Right lobe of liver (tissue), 6 donors: ENCODE data around the gene CACFD1. TPM values are rescaled to one million over a fixed set of nuclear protein-coding genes. Genes with fewer than 3 reads are reported as not detected.

Experiments
- ATAC-seq, 4 donors: fragments of 200-7000 bp; cut with Tn5 transposase; one replicate each; pipeline ENCODE4 v1.9.1; 2020; ENCODE audit warnings: mild to moderate bottlenecking in 4 of 4, moderate library complexity in 4 of 4
- DNase-seq, 3 donors: peaks; one replicate each; pipeline ENCODE4 v3.0.0-alpha.2; 2020
- H3K27ac ChIP-seq, 3 donors: fragments of 200-600 bp; one replicate each; pipeline ENCODE4 v1.8.0; 2022
- H3K27me3 ChIP-seq, 2 donors: fragments of 200-600 bp; one replicate each; pipeline ENCODE4 v1.8.0; 2022
- H3K36me3 ChIP-seq, 4 donors: fragments of 200-600 bp; sonication (generic) in 1 of 4; one replicate each; pipeline versions ENCODE4 v1.5.1 to v1.8.0; 2017 to 2022; ENCODE audit warnings: control low read depth in 1 of 4
- H3K4me1 ChIP-seq, 4 donors: fragments of 200-600 bp; sonication (generic) in 1 of 4; one replicate each; pipeline versions ENCODE4 v1.5.1 to v1.8.0; 2017 to 2022; ENCODE audit warnings: control low read depth in 1 of 4
- H3K4me3 ChIP-seq, 3 donors: fragments of 200-600 bp; one replicate each; pipeline ENCODE4 v1.8.0; 2022
- H3K9me3 ChIP-seq, 4 donors: fragments of 200-600 bp; sonication (generic) in 1 of 4; one replicate each; pipeline versions ENCODE4 v1.5.1 to v1.8.0; 2017 to 2022; ENCODE audit warnings: control low read depth in 1 of 4
- POLR2A ChIP-seq: fragments of 450-650 bp; IDR thresholded peaks from one replicate; pipeline ENCODE4 v1.6.1; 2017; ENCODE audit warnings: antibody characterized with exemption, mild to moderate bottlenecking
- WGBS: methylation state at CpG from one replicate; pipeline ENCODE4 v1.1.6; 2018; ENCODE audit warnings: low coverage, low lambda C conversion rate; ENCODE audit not compliant: insufficient coverage; ENCODE audit errors: missing lambda C conversion rate; 5-methylcytosine and 5-hydroxymethylcytosine counted together
- intact Hi-C, 2 donors: fragments of 100-400 bp; cut with DNase I; formaldehyde crosslinking; loops; one replicate each; pipeline versions ENCODE4 v1.11.2 to v1.14.1; 2022
- total RNA-seq, 6 experiments: library from RNA; depleted of rRNA in 2 of 6; stranded (reverse); fragments of >200 nt in 2 of 6; fragmentation: NEBNext Ultra II Directional in 3 of 6; extraction: Animal tissue kit (Norgen Biotek cat#: 25700) in 3 of 6; gene quantifications; one replicate each; pipeline versions ENCODE4 v1.1.0 to v1.2.4, GENCODE V29; 2016 to 2023
- TF ChIP-seq, protein P1 (sequence below), 4 donors: fragments of 200-600 bp in 3 of 4; fragments of 450-650 bp in 1 of 4; IDR thresholded peaks; one replicate each; pipeline versions ENCODE4 v1.5.1 to v1.8.0; 2016 to 2022; ENCODE audit warnings: antibody characterized with exemption in 4 of 4, mild to moderate bottlenecking in 2 of 4
- donor health status: DM: no; HTN: yes; CAD: no.
- donor health status: DM: no; HTN: no; CAD: no.
- donor health status: DM: no; HTN: no; CAD: no.
- donor health status: DM: no; HTN: yes; CAD: no.
- donor health status: DM: no; HTN: yes; CAD: no.

Gene CACFD1
- total RNA-seq, 6 experiments from 2014 or later, result 23.5 to 39.8 (median 32.9) TPM

DNA sequence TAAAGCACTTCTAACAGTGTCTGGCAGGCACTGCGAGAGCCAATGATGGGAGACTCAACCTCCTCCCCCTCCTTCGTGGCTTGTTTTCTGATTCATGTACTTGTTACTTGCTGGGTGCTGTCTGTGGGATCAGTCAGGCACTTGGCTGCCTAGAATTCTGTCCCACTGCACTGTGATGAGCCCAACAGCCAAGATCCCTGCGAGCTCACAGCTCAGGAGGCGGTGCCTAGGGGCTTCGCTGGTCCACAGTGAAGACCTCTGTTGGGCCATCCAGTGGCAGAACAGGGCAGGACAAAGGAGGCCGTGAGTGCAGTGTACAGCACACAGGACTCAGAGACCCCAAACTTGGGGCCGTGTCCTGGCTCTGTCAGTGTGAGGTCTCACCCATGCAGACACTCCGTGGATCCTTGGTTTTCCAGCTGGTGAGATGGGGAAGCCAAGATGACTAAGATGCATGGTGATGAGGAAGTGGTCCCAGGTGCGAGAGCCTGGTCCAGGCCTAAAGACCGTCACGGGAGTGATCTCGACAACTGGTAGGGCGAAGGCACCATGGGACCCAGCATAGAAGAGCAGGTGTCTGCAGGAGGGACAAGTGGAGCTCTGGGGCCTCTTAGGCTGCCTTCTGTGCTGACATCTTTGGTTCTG, 45.5 kb downstream of the CACFD1 start:
- intact Hi-C loops, result loop anchor here in 1 of 2 donors (10.0 kb wide), 1 partner anchor 209 kb away; no protein-coding TSS in a partner anchor
- ATAC-seq (no peak), DNase-seq (peak in 1 of 3 donors; percentile 8)
- Histone ChIP-seq H3K27me3 (no peaks in the 10 kb centered on the region), H3K36me3 (no peaks in the 10 kb centered on the region), H3K4me1 (peaks cover 0 to 35% (median 14%) of the 10 kb centered on the region in 4 donors), H3K9me3 (peaks cover 0 to 8% (median 0%) of the 10 kb centered on the region in 4 donors), H3K4me3 (no peak overlapping the region), H3K27ac (no peak overlapping the region)
- 69% methylated on average over 2 of the region's 13 CpGs for WGBS
- TF ChIP-seq, protein P1, sequence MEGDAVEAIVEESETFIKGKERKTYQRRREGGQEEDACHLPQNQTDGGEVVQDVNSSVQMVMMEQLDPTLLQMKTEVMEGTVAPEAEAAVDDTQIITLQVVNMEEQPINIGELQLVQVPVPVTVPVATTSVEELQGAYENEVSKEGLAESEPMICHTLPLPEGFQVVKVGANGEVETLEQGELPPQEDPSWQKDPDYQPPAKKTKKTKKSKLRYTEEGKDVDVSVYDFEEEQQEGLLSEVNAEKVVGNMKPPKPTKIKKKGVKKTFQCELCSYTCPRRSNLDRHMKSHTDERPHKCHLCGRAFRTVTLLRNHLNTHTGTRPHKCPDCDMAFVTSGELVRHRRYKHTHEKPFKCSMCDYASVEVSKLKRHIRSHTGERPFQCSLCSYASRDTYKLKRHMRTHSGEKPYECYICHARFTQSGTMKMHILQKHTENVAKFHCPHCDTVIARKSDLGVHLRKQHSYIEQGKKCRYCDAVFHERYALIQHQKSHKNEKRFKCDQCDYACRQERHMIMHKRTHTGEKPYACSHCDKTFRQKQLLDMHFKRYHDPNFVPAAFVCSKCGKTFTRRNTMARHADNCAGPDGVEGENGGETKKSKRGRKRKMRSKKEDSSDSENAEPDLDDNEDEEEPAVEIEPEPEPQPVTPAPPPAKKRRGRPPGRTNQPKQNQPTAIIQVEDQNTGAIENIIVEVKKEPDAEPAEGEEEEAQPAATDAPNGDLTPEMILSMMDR (IDR thresholded peaks at IDR 0.05), result no peak
- TF ChIP-seq POLR2A, result no peak

DNA sequence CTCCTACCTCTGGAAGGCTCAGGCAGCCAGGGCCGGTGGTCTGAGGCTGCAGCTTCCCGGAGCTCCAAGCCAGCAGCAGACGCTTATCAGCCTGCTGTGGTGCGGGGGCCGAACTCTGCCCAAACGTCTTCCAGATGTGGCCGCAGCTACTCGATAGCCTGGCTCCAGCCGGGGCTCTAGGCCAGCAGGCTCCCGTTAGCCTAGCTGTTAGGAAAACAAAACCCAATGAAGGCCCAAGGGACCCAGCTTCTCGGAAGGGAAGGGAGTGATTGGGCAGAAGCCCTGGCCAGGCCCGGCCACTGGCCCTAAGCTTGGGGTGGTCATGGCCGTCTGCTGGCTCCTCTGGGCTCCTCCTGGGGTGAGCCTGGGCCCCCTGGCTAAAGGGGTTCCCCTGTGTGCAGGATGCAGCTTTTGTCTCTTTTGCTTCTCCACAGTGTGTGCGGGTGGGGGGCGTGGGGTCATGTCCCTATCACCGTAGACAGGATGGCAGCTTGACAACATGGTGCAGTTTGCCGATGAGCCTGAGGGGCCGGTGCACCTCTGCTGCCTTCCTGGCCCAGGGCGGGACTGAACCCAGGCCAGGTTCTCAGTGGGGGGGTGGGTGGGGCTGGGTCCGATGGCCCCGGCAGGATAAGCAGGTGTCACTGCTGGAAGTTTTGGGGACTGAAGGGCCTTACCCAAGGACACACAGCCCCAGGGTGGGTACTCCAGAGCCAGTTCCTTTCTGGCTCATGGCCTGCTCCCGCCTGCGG, 46.3 kb downstream of the CACFD1 start:
- Histone ChIP-seq H3K9me3 (peaks cover 0 to 8% (median 0%) of the 10 kb centered on the region in 4 donors), H3K27ac (peak overlapping the region in 1 of 3 donors; percentile 42), H3K4me1 (peaks cover 0 to 35% (median 14%) of the 10 kb centered on the region in 4 donors), H3K27me3 (no peaks in the 10 kb centered on the region), H3K4me3 (no peak overlapping the region), H3K36me3 (no peaks in the 10 kb centered on the region)
- intact Hi-C loops, result loop anchor here in 1 of 2 donors (10.0 kb wide), 1 partner anchor 209 kb away; no protein-coding TSS in a partner anchor
- 8% methylated on average over 5 of the region's 23 CpGs for WGBS
- no peak for TF ChIP-seq POLR2A
- TF ChIP-seq, protein P1 (IDR thresholded peaks at IDR 0.05), result no peak
- DNase-seq (peak in 1 of 3 donors; percentile 21), ATAC-seq (no peak)

DNA sequence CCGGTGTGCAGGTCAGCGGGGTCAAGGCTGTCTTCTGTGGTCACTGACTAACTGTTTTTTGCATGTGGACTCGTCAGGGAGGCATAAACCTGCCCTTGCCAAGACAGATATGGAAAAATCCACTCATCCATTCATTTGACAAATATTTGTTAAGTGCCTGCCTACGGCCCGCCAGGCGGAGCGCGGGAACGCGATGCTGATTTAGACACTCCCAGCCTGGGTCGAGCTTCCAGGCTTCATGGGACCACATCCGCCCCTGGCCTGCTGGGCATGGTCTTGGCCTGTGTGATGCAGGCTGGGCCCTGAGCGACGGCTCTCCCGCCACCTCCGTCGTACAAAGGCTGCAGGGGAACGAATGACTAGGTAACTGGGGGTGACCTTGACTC, 46.9 kb downstream of the CACFD1 start:
- Histone ChIP-seq H3K4me3 (no peak overlapping the region), H3K27me3 (no peaks in the 10 kb centered on the region), H3K4me1 (peaks cover 0 to 35% (median 14%) of the 10 kb centered on the region in 4 donors), H3K36me3 (no peaks in the 10 kb centered on the region), H3K9me3 (peaks cover 0 to 8% (median 0%) of the 10 kb centered on the region in 4 donors), H3K27ac (peak overlapping the region in 1 of 3 donors; percentile 59)
- peak; percentile 63 to 73 (median 72) for ATAC-seq
- intact Hi-C loops, result loop anchor here in 1 of 2 donors (10.0 kb wide), 1 partner anchor 208 kb away; no protein-coding TSS in a partner anchor
- peak; percentile 78 to 85 (median 85) for DNase-seq
- TF ChIP-seq, protein P1 (IDR thresholded peaks at IDR 0.05), result peak; percentile 10 to 23 (median 16)
- peak; percentile 74 for TF ChIP-seq POLR2A
- WGBS, result 24% methylated on average over 5 of the region's 18 CpGs

DNA sequence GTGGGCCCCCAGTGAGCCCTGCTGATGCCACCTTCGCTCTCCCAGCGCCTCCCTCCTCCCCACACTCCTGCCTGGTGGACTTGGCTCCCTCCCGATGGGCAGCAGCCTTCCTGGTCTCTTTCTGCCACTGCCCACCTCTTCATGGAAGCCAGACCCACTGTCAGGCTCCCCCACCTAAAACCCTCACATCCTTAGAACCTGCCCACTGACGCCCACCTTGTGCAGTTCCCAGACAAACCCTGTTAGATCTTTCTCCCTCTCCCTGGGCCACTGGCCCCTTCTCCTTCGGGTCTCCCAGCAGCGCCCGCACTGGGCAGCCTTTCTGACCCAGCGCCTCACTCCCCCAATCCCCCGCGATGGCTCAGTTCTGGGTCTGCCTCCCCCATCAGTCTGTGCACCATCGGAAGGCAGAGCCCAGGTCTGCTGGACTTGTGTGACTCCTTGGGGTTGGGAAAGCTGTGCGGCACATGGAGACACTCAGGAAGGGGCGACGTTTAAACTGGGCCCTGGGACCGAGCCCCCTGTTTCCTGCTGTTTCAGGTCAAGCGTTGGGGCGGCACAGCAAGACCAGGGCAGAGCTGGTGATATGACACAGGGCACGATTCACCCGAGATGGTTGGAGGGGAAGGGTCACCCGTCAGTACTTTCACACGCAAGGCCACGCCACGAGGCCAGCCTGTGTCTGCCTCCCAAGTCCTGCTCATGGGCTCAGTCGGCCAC, 47.6 kb downstream of the CACFD1 start:
- WGBS, result 93% methylated on average over 4 of the region's 24 CpGs
- Histone ChIP-seq H3K9me3 (peaks cover 0 to 3% (median 0%) of the 10 kb centered on the region in 4 donors), H3K4me3 (no peak overlapping the region), H3K27me3 (no peaks in the 10 kb centered on the region), H3K27ac (peak overlapping the region in 1 of 3 donors; percentile 59), H3K36me3 (no peaks in the 10 kb centered on the region), H3K4me1 (peaks cover 0 to 35% (median 14%) of the 10 kb centered on the region in 4 donors)
- TF ChIP-seq POLR2A, result no peak
- TF ChIP-seq, protein P1 (IDR thresholded peaks at IDR 0.05), result no peak
- ATAC-seq (no peak), DNase-seq (no peak)
- intact Hi-C loops, result loop anchor here in 1 of 2 donors (10.0 kb wide), 1 partner anchor 207 kb away; no protein-coding TSS in a partner anchor
